HEK293 (cell line): ENCODE data around the gene VEZF1.

Experiments
- BCL11B ChIP-seq: fragments of 450-650 bp; formaldehyde crosslinking; IDR thresholded peaks from 2 replicates; pipeline ENCODE4 v1.5.1; 2016; ENCODE audit warnings: low read depth, missing biosample characterization, missing genetic modification characterization
- GFI1B ChIP-seq: fragments of 450-650 bp; formaldehyde crosslinking; IDR thresholded peaks from 2 replicates; pipeline ENCODE4 v1.5.1; 2016; ENCODE audit warnings: missing biosample characterization, missing genetic modification characterization
- KLF17 ChIP-seq: fragments of 450-650 bp; formaldehyde crosslinking; IDR thresholded peaks from 2 replicates; pipeline ENCODE4 v1.5.1; 2016; ENCODE audit warnings: missing biosample characterization, missing genetic modification characterization
- KLF9 ChIP-seq: fragments of 450-650 bp; formaldehyde crosslinking; IDR thresholded peaks from 2 replicates; pipeline ENCODE4 v1.5.1; 2016; ENCODE audit warnings: missing biosample characterization, missing genetic modification characterization, low read depth
- PRDM10 ChIP-seq: fragments of 450-650 bp; formaldehyde crosslinking; IDR thresholded peaks from 2 replicates; pipeline ENCODE4 v1.5.1; 2016; ENCODE audit warnings: missing biosample characterization, missing genetic modification characterization
- SCRT1 ChIP-seq: fragments of 450-650 bp; formaldehyde crosslinking; IDR thresholded peaks from 2 replicates; pipeline ENCODE4 v1.5.1; 2016; ENCODE audit warnings: missing biosample characterization, missing genetic modification characterization, borderline replicate concordance
- SETDB1 ChIP-seq: IDR thresholded peaks from one replicate; pipeline ENCODE4 v1.6.1; 2017; ENCODE audit warnings: mild to moderate bottlenecking, low read length, moderate library complexity, mixed read lengths; ENCODE audit not compliant: insufficient read length
- ZBTB20 ChIP-seq: fragments of 450-650 bp; formaldehyde crosslinking; IDR thresholded peaks from 2 replicates; pipeline ENCODE4 v1.5.1; 2016; ENCODE audit warnings: missing biosample characterization, missing genetic modification characterization
- ZNF10 ChIP-seq: fragments of 450-650 bp; formaldehyde crosslinking; IDR thresholded peaks from 2 replicates; pipeline ENCODE4 v1.5.1; 2017; ENCODE audit warnings: missing biosample characterization, missing genetic modification characterization
- ZNF114 ChIP-seq: fragments of 450-650 bp; formaldehyde crosslinking; IDR thresholded peaks from 2 replicates; pipeline ENCODE4 v1.5.0; 2017; ENCODE audit warnings: missing biosample characterization, missing genetic modification characterization
- ZNF140 ChIP-seq: fragments of 450-650 bp; formaldehyde crosslinking; IDR thresholded peaks from 2 replicates; pipeline ENCODE4 v1.5.1; 2016; ENCODE audit warnings: missing biosample characterization, missing genetic modification characterization
- ZNF16 ChIP-seq: fragments of 450-650 bp; formaldehyde crosslinking; IDR thresholded peaks from 2 replicates; pipeline ENCODE4 v1.5.1; 2016; ENCODE audit warnings: low read depth, missing biosample characterization, missing genetic modification characterization
- ZNF354C ChIP-seq: fragments of 450-650 bp; formaldehyde crosslinking; IDR thresholded peaks from 2 replicates; pipeline ENCODE4 v1.5.1; 2016; ENCODE audit warnings: missing biosample characterization, missing genetic modification characterization, low read depth, borderline replicate concordance
- ZNF366 ChIP-seq: fragments of 450-650 bp; formaldehyde crosslinking; conservative IDR thresholded peaks from 2 replicates; pipeline ENCODE4 v1.5.1; 2016; ENCODE audit warnings: missing biosample characterization, missing genetic modification characterization
- ZNF449 ChIP-seq: fragments of 450-650 bp; formaldehyde crosslinking; IDR thresholded peaks from 2 replicates; pipeline ENCODE4 v1.5.1; 2017; ENCODE audit warnings: missing biosample characterization, mild to moderate bottlenecking, missing genetic modification characterization, moderate library complexity
- ZNF501 ChIP-seq: fragments of 450-650 bp; formaldehyde crosslinking; IDR thresholded peaks from 2 replicates; pipeline ENCODE4 v1.5.1; 2016; ENCODE audit warnings: missing biosample characterization, missing genetic modification characterization
- ZNF510 ChIP-seq: fragments of 450-650 bp; formaldehyde crosslinking; IDR thresholded peaks from 2 replicates; pipeline ENCODE4 v1.5.1; 2018; ENCODE audit warnings: mild to moderate bottlenecking, missing genetic modification characterization, missing biosample characterization; ENCODE audit not compliant: insufficient replicate concordance
- ZNF518A ChIP-seq: fragments of 450-650 bp; formaldehyde crosslinking; conservative IDR thresholded peaks from 2 replicates; pipeline ENCODE4 v1.5.1; 2016; ENCODE audit warnings: low read depth, missing biosample characterization, missing genetic modification characterization
- ZNF555 ChIP-seq: fragments of 450-650 bp; formaldehyde crosslinking; conservative IDR thresholded peaks from 2 replicates; pipeline ENCODE4 v1.5.1; 2017; ENCODE audit warnings: missing biosample characterization, mild to moderate bottlenecking, missing genetic modification characterization, inconsistent platforms
- ZNF610 ChIP-seq: fragments of 450-650 bp; formaldehyde crosslinking; IDR thresholded peaks from 2 replicates; pipeline ENCODE4 v1.5.1; 2016; ENCODE audit warnings: missing biosample characterization, missing genetic modification characterization, borderline replicate concordance
- ZNF837 ChIP-seq: fragments of 450-650 bp; formaldehyde crosslinking; IDR thresholded peaks from 2 replicates; pipeline ENCODE4 v1.5.1; 2016; ENCODE audit warnings: missing biosample characterization, missing genetic modification characterization
- ZNF843 ChIP-seq: fragments of 450-650 bp; formaldehyde crosslinking; IDR thresholded peaks from 2 replicates; pipeline ENCODE4 v1.5.1; 2016; ENCODE audit warnings: missing biosample characterization, missing genetic modification characterization
- ZSCAN16 ChIP-seq: fragments of 450-650 bp; formaldehyde crosslinking; IDR thresholded peaks from 2 replicates; pipeline ENCODE4 v1.5.1; 2016; ENCODE audit warnings: missing biosample characterization, missing genetic modification characterization
- ZSCAN23 ChIP-seq: fragments of 450-650 bp; formaldehyde crosslinking; IDR thresholded peaks from 2 replicates; pipeline ENCODE4 v1.5.1; 2016; ENCODE audit warnings: missing biosample characterization, missing genetic modification characterization
- TF ChIP-seq, protein P1 (sequence below): fragments of 450-650 bp; formaldehyde crosslinking; IDR thresholded peaks from 2 replicates; pipeline ENCODE4 v1.5.1; 2016; ENCODE audit warnings: missing biosample characterization, missing genetic modification characterization, borderline replicate concordance

The VEZF1 gene

GRCh38 chr17:57924677-57925076 lies 63.4 kb downstream of the VEZF1 start (continued):
- 0 out of 2 replicates have a peak, but pooled peaks have one; percentile 16 for TF ChIP-seq ZNF843
- no peak for TF ChIP-seq ZNF449
- no peak for TF ChIP-seq KLF9
- no peak for TF ChIP-seq BCL11B (tag by site-specific recombination)
- TF ChIP-seq ZSCAN23 (tag by site-specific recombination): no peak
- no peak for TF ChIP-seq ZNF501 (tag by site-specific recombination)
- no peak for TF ChIP-seq ZNF555 (tag by site-specific recombination)
- no peak for TF ChIP-seq SETDB1
- no peak for TF ChIP-seq ZNF610 (tag by site-specific recombination)
- no peak for TF ChIP-seq ZNF837 (tag by site-specific recombination)
- TF ChIP-seq ZNF16 (tag by site-specific recombination): no peak
- TF ChIP-seq ZNF10 (tag by site-specific recombination): no peak
- TF ChIP-seq ZNF518A (tag by site-specific recombination): no peak
- no peak for TF ChIP-seq ZNF510 (tag by site-specific recombination)
- no peak for TF ChIP-seq KLF17
- TF ChIP-seq ZNF366 (tag by site-specific recombination): no peak
- TF ChIP-seq ZNF140: no peak
- TF ChIP-seq ZNF354C (tag by site-specific recombination): no peak
- peak; percentile 96 for TF ChIP-seq ZBTB20 (tag by site-specific recombination)
- TF ChIP-seq ZSCAN16 (tag by site-specific recombination): no peak
- no peak for TF ChIP-seq ZNF114 (tag by site-specific recombination)
- TF ChIP-seq PRDM10: 0 out of 2 replicates have a peak, but pooled peaks have one; percentile 10
- TF ChIP-seq GFI1B: no peak
- TF ChIP-seq SCRT1 (tag by site-specific recombination): no peak
- TF ChIP-seq, protein P1, sequence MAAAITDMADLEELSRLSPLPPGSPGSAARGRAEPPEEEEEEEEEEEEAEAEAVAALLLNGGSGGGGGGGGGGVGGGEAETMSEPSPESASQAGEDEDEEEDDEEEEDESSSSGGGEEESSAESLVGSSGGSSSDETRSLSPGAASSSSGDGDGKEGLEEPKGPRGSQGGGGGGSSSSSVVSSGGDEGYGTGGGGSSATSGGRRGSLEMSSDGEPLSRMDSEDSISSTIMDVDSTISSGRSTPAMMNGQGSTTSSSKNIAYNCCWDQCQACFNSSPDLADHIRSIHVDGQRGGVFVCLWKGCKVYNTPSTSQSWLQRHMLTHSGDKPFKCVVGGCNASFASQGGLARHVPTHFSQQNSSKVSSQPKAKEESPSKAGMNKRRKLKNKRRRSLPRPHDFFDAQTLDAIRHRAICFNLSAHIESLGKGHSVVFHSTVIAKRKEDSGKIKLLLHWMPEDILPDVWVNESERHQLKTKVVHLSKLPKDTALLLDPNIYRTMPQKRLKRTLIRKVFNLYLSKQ (tag by site-specific recombination): no peak
